HepG2 (cell line): ENCODE measurements around the gene C2. TPM values are rescaled to one million over a fixed set of nuclear protein-coding genes. Genes with fewer than 3 reads are reported as not detected.
A peak's percentile ranks its signal among the peaks of the same experiment; 100 is the strongest.

ENCODE experiments used
- DR1 ChIP-seq: sonication (generic); formaldehyde crosslinking; IDR thresholded peaks from 2 replicates; pipeline ENCODE4 v1.8.0; 2021; ENCODE audit warnings: mild to moderate bottlenecking, missing genetic modification reagents, inconsistent platforms
- EP300 ChIP-seq, 3 experiments: sonication (generic) in 1 of 3; formaldehyde crosslinking in 1 of 3; IDR thresholded peaks; 2 replicates each; pipeline versions ENCODE4 v1.5.1 to v1.6.1; 2011 to 2020; ENCODE audit warnings: low read depth in 2 of 3, low read length in 2 of 3, borderline replicate concordance in 1 of 3, improper control_type of control experiment in 1 of 3, mild to moderate bottlenecking in 1 of 3, missing genetic modification reagents in 1 of 3, moderate library complexity in 1 of 3
- FOXO1 ChIP-seq: sonication (generic); formaldehyde crosslinking; IDR thresholded peaks from 2 replicates; pipeline ENCODE4 v1.4.0; 2020; ENCODE audit warnings: missing genetic modification reagents
- HIVEP1 ChIP-seq: sonication (generic); formaldehyde crosslinking; IDR thresholded peaks from 2 replicates; pipeline ENCODE4 v1.4.0; 2020; ENCODE audit warnings: mild to moderate bottlenecking, missing genetic modification reagents
- MEF2D ChIP-seq: sonication (generic); formaldehyde crosslinking; IDR thresholded peaks from 2 replicates; pipeline ENCODE4 v1.5.1; 2020; ENCODE audit warnings: mild to moderate bottlenecking, missing genetic modification reagents
- MIXL1 ChIP-seq: IDR thresholded peaks from 2 replicates; pipeline ENCODE4 v1.6.1; 2016
- NFATC3 ChIP-seq: sonication (generic); formaldehyde crosslinking; IDR thresholded peaks from 2 replicates; pipeline ENCODE4 v1.5.1; 2020; ENCODE audit warnings: mild to moderate bottlenecking, missing genetic modification reagents
- NKX3-1 ChIP-seq: sonication (generic); formaldehyde crosslinking; IDR thresholded peaks from 2 replicates; pipeline ENCODE4 v1.5.0; 2020; ENCODE audit warnings: missing genetic modification reagents
- SAFB2 ChIP-seq: sonication (generic); formaldehyde crosslinking; IDR thresholded peaks from 2 replicates; pipeline ENCODE4 v1.5.1; 2020; ENCODE audit warnings: missing genetic modification reagents, low read depth, mild to moderate bottlenecking, borderline replicate concordance
- SIX4 ChIP-seq: sonication (generic); formaldehyde crosslinking; IDR thresholded peaks from 2 replicates; pipeline ENCODE4 v1.4.0; 2020; ENCODE audit warnings: missing genetic modification reagents
- SP2 ChIP-seq: sonication (generic); formaldehyde crosslinking; IDR thresholded peaks from 2 replicates; pipeline ENCODE4 v1.5.1; 2020; ENCODE audit warnings: mild to moderate bottlenecking, missing genetic modification reagents
- YEATS2 ChIP-seq: sonication (generic); formaldehyde crosslinking; IDR thresholded peaks from 2 replicates; pipeline ENCODE4 v1.4.0; 2020; ENCODE audit warnings: missing genetic modification reagents, borderline replicate concordance
- ZFP1 ChIP-seq: IDR thresholded peaks from 2 replicates; pipeline ENCODE4 v1.6.1; 2016
- ZFP36L2 ChIP-seq: sonication (generic); formaldehyde crosslinking; IDR thresholded peaks from 2 replicates; pipeline ENCODE4 v1.4.0; 2020; ENCODE audit warnings: missing genetic modification reagents
- ZNF136 ChIP-seq: sonication (generic); formaldehyde crosslinking; IDR thresholded peaks from 2 replicates; pipeline ENCODE4 v1.8.1; 2022; ENCODE audit warnings: low read depth, mild to moderate bottlenecking, moderate library complexity, missing genetic modification reagents
- ZNF24 ChIP-seq: fragments of 450-650 bp; IDR thresholded peaks from 2 replicates; pipeline ENCODE4 v1.6.1; 2017; ENCODE audit warnings: antibody characterized with exemption, mild to moderate bottlenecking
- ZNF264 ChIP-seq: sonication (generic); formaldehyde crosslinking; IDR thresholded peaks from 2 replicates; pipeline ENCODE4 v1.4.0; 2020; ENCODE audit warnings: missing genetic modification reagents
- ZNF501 ChIP-seq: sonication (generic); formaldehyde crosslinking; IDR thresholded peaks from 2 replicates; pipeline ENCODE4 v1.5.1; 2020; ENCODE audit warnings: mild to moderate bottlenecking, moderate library complexity, missing genetic modification reagents
- ZNF550 ChIP-seq: sonication (generic); formaldehyde crosslinking; IDR thresholded peaks from 2 replicates; pipeline ENCODE4 v1.4.0; 2020; ENCODE audit warnings: mild to moderate bottlenecking, missing genetic modification reagents, borderline replicate concordance
- ZNF746 ChIP-seq: sonication (generic); formaldehyde crosslinking; IDR thresholded peaks from 2 replicates; pipeline ENCODE4 v1.8.0; 2022; ENCODE audit warnings: mild to moderate bottlenecking, missing genetic modification reagents
- ZNF781 ChIP-seq: sonication (generic); formaldehyde crosslinking; IDR thresholded peaks from 2 replicates; pipeline ENCODE4 v1.5.1; 2020; ENCODE audit warnings: borderline replicate concordance, mild to moderate bottlenecking, missing genetic modification reagents; ENCODE audit errors: not compliant biosample characterization
- ZSCAN29 ChIP-seq: sonication (generic); formaldehyde crosslinking; conservative IDR thresholded peaks from 2 replicates; pipeline ENCODE4 v1.4.0; 2020; ENCODE audit warnings: mild to moderate bottlenecking, missing genetic modification reagents
- polyA plus RNA-seq, 8 experiments: library from polyadenylated mRNA; depleted of rRNA in 3 of 8; stranded (reverse) in 7 of 8; unstranded in 1 of 8; fragments of >200 nt; fragmentation: Illumina TruSeq in 4 of 8; extraction: Trizol in 4 of 8; gene quantifications; 2 replicates each; pipeline versions ENCODE4 v1.2.1 to v1.2.3, GENCODE V29; 2011 to 2016; ENCODE audit warnings: low read depth in 4 of 8, missing spikeins in 1 of 8, mixed read lengths in 1 of 8; ENCODE audit not compliant: insufficient read depth in 1 of 8
- total RNA-seq, 5 experiments: library from RNA; depleted of rRNA; stranded (reverse); fragments of >200 nt; fragmentation: Illumina TruSeq; extraction: Trizol; gene quantifications; 2 replicates each; pipeline ENCODE4 v1.2.3, GENCODE V29; 2016; ENCODE audit warnings: low read depth in 1 of 5
- TF ChIP-seq, protein P1 (sequence below): sonication (generic); formaldehyde crosslinking; IDR thresholded peaks from 2 replicates; pipeline ENCODE4 v1.4.0; 2020; ENCODE audit warnings: mild to moderate bottlenecking, missing genetic modification reagents
- TF ChIP-seq, protein P2 (sequence below): sonication (generic); formaldehyde crosslinking; IDR thresholded peaks from 2 replicates; pipeline ENCODE4 v1.4.0; 2020; ENCODE audit warnings: missing genetic modification reagents, borderline replicate concordance
- TF ChIP-seq, protein P3 (sequence below): fragments of 450-650 bp; IDR thresholded peaks from 2 replicates; pipeline ENCODE4 v1.6.1; 2016

The C2 gene
- total and polyA plus RNA-seq, 2 of the 13 experiments (the other 11 are each of a cell fraction or from before 2014, with no cell fraction given) = 165 to 307 TPM

- TF ChIP-seq YEATS2 (CRISPR knock-in tag) (no peak; the same call in 1 of the 2 replicates), ZNF264 (no peak), FOXO1 (CRISPR knock-in tag) (no peak), SAFB2 (CRISPR knock-in tag) (no peak), NFATC3 (CRISPR knock-in tag) (no peak), ZNF781 (CRISPR knock-in tag) (no peak), ZNF746 (CRISPR knock-in tag) (no peak), SP2 (CRISPR knock-in tag) (no peak), ZFP36L2 (CRISPR knock-in tag) (no peak), ZNF136 (CRISPR knock-in tag) (no peak), ZNF24 (no peak), DR1 (CRISPR knock-in tag) (no peak), ZNF550 (CRISPR knock-in tag) (no peak), MIXL1 (CRISPR knock-in tag) (no peak), ZSCAN29 (no peak; the same call in 1 of the 2 replicates), ZFP1 (CRISPR knock-in tag) (no peak), MEF2D (CRISPR knock-in tag) (peak; percentile 31; the same call in 1 of the 2 replicates), ZNF501 (peak; percentile 79; the same call in 1 of the 2 replicates), SIX4 (CRISPR knock-in tag) (no peak), EP300 (IDR thresholded peaks at IDR 0.05; ENCODE audit: low read depth in 2 of 2, low read length in 2 of 2) (0 out of 4 replicates have a peak, but pooled peaks of 1 of the 2 experiments have one; percentile 11), EP300 (CRISPR knock-in tag; IDR thresholded peaks at IDR 0.05; ENCODE audit: borderline replicate concordance) (no peak), NKX3-1 (no peak), HIVEP1 (CRISPR knock-in tag) (0 out of 2 replicates have a peak, but pooled peaks have one; percentile 38)
- TF ChIP-seq, protein P1, sequence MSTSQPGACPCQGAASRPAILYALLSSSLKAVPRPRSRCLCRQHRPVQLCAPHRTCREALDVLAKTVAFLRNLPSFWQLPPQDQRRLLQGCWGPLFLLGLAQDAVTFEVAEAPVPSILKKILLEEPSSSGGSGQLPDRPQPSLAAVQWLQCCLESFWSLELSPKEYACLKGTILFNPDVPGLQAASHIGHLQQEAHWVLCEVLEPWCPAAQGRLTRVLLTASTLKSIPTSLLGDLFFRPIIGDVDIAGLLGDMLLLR (CRISPR knock-in tag) = no peak
- TF ChIP-seq, protein P2, sequence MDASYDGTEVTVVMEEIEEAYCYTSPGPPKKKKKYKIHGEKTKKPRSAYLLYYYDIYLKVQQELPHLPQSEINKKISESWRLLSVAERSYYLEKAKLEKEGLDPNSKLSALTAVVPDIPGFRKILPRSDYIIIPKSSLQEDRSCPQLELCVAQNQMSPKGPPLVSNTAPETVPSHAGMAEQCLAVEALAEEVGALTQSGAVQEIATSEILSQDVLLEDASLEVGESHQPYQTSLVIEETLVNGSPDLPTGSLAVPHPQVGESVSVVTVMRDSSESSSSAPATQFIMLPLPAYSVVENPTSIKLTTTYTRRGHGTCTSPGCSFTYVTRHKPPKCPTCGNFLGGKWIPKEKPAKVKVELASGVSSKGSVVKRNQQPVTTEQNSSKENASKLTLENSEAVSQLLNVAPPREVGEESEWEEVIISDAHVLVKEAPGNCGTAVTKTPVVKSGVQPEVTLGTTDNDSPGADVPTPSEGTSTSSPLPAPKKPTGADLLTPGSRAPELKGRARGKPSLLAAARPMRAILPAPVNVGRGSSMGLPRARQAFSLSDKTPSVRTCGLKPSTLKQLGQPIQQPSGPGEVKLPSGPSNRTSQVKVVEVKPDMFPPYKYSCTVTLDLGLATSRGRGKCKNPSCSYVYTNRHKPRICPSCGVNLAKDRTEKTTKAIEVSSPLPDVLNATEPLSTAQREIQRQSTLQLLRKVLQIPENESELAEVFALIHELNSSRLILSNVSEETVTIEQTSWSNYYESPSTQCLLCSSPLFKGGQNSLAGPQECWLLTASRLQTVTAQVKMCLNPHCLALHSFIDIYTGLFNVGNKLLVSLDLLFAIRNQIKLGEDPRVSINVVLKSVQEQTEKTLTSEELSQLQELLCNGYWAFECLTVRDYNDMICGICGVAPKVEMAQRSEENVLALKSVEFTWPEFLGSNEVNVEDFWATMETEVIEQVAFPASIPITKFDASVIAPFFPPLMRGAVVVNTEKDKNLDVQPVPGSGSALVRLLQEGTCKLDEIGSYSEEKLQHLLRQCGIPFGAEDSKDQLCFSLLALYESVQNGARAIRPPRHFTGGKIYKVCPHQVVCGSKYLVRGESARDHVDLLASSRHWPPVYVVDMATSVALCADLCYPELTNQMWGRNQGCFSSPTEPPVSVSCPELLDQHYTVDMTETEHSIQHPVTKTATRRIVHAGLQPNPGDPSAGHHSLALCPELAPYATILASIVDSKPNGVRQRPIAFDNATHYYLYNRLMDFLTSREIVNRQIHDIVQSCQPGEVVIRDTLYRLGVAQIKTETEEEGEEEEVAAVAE (CRISPR knock-in tag) = no peak
- TF ChIP-seq, protein P3, sequence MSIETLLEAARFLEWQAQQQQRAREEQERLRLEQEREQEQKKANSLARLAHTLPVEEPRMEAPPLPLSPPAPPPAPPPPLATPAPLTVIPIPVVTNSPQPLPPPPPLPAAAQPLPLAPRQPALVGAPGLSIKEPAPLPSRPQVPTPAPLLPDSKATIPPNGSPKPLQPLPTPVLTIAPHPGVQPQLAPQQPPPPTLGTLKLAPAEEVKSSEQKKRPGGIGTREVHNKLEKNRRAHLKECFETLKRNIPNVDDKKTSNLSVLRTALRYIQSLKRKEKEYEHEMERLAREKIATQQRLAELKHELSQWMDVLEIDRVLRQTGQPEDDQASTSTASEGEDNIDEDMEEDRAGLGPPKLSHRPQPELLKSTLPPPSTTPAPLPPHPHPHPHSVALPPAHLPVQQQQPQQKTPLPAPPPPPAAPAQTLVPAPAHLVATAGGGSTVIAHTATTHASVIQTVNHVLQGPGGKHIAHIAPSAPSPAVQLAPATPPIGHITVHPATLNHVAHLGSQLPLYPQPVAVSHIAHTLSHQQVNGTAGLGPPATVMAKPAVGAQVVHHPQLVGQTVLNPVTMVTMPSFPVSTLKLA = no peak
Observed at GRCh38 chr6:31897612-31898382, 29.7 kb upstream of the C2 start, which contains the start of gene EHMT2 (continued).
